Activated CD4-positive, alpha-beta T cell treated with anti-CD3 and anti-CD28 coated beads for 1 hour (primary cell): Measurements from ENCODE around the gene UBE2D2.

Experiments used
- DNase-seq: peaks from one replicate; pipeline ENCODE4 v3.0.0-alpha.2; 2020

UBE2D2 gene

DNA sequence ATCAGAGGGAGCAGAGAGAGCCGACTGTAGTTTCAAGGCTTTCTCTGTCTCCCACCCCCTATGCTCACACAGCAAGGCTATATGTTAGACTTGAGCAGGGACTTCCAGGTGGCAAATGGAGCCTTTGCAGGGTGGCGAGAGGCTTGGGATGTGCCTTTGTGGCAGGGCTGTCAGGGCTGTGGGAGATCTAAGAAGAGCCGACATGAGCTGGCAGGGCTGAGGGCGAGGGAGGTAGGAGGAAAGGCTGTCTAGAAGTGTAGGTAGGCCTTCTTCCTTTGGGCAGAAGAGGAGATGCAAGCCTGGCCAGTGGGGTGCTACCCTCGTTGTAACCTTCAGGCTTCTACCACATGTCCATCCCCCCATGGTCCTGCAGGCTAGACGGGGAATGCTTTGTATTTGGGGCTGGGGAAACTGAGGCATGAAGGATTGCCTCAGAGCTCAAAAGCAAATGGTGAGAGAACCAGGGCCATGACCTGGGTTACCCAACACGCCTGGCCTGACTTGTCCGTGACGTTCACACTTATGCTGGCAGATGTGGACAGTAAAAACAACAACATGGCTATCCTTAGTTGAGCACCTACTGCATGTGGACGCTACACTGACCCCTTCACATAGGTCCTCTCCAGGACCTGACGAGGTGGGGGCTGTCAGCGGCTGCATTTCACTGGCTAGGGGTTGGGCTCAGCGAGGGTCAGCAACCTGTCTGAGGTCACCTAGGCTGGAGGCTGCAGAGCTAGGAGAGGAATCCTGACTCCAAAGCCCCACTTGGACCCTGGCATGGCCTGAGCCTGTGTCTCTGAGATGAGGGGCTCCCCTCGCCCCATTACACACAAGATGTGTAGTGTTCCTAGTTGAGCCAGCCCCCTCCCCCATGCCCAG, 102.3 kb downstream of the UBE2D2 start:
- no peak for DNase-seq

DNA sequence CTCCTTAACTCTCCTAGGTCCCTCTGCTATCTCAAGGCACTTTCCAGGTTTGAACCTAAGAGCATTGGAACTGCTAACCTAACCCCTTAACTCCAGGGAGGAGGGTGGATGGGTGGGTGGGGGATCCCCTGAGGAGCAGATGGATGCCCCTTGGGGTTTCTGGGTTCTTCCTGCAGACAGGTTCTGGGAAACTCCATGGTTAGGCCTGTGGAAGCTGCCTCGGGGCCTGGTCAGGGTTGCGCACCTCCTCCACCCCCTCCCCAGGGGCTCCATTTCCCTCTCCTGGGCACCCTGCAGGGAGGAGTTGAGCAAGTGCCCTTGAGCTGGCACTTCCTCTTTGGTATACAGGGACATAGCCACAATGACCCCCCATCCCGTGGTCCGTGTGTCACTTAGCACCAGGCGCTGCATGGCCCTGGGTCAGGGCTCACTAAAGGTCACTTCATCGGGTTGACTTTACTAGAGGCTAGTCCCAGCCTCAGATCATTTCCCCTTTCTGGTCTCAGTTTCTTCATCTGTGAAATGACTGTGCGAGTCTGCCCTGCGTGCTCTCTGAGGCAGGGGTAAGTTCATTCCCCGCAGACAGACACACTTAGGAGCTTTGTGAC, 103.1 kb downstream of the UBE2D2 start:
- no peak for DNase-seq

DNA sequence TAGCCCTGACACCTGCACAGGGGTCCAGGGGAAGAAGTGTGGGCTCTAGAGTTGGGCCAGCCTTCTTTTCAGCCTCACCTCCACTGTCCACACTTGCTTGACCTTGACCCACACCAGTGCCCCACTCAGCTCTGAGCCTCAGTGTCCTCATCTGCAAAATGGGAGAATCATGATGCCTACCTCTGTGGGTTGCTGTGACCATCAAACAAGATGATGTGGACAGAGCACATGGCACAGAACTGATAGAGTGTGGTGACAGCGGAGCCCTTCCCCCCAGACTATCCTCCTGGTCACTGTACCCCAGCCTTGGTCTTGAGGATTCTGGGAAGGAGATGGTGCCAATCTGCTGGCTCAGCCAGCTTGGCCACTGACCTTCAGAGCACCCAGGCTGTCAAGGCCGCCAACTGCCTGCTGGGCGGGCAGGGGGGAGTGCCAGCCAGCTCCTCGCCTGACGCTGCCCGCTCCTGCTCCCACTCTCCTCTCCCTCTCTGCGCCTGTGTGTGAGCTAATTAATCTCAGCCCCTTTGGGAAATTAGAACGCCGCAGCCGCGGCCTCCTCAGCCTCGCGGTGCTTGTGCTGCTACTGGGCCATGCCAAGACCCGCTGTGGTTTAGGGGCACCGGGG, 103.7 kb downstream of the UBE2D2 start:
- no peak for DNase-seq

GRCh38 chr5:139665626-139666025, 104.5 kb downstream of the UBE2D2 start:
- no peak for DNase-seq

- DNase-seq: no peak
These were observed 105.4 kb downstream of the UBE2D2 start for GRCh38 chr5:139666551-139666950.

DNA sequence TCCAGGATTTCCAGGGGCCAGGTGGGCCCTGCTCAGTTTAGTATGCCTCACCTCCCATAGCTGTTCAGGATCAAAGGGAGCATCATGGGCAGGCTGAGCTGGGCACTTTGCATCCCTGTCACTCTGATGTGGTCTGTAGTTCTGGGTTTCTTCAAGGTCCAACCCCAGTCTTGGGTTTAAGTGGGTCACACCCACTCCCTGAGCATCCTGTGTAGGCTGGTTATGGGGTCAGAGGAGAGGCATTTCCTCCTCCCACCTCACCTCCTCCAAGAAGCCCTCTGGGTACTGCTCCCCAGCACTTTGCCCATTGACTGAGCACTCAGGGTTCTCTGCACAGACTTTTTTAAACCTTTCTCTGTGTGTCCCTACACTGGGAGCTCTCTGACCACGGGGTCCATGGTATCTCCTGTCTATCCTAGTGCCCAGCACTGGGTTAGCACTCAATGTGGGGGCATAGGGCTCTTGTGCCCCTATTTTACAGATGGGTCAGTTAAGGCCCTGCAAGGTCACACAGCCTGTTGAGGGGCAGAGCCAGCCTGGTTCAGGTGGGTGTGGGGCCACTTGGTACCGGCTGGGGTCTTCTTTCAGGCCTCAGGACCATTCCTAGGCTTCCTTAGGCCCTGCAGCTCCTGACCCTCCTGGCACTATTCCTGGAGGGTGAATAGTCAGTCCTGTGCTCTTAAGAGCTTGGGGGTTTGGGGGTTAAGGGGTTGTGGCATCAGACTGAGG, 106.0 kb downstream of the UBE2D2 start:
- DNase-seq: no peak

DNA sequence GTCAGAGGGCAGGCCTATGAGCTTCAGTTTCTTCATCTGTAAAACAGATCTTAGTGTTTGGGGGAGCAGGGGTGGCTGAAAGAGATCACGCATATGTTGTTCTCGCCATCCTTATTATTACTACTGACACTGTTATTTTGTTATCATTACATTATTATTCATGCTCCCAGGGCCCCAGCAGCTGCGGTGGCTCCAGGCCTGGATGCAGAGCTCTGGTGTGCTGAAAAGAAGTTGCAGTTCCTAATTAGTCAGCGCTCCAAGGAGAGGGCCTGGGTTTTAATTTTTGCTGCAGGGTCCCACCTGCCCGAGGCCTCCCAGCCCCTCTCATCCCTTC, 106.6 kb downstream of the UBE2D2 start:
- no peak for DNase-seq

- no peak for DNase-seq
These were observed 107.1 kb downstream of the UBE2D2 start for GRCh38 chr5:139668064-139668880.

DNA sequence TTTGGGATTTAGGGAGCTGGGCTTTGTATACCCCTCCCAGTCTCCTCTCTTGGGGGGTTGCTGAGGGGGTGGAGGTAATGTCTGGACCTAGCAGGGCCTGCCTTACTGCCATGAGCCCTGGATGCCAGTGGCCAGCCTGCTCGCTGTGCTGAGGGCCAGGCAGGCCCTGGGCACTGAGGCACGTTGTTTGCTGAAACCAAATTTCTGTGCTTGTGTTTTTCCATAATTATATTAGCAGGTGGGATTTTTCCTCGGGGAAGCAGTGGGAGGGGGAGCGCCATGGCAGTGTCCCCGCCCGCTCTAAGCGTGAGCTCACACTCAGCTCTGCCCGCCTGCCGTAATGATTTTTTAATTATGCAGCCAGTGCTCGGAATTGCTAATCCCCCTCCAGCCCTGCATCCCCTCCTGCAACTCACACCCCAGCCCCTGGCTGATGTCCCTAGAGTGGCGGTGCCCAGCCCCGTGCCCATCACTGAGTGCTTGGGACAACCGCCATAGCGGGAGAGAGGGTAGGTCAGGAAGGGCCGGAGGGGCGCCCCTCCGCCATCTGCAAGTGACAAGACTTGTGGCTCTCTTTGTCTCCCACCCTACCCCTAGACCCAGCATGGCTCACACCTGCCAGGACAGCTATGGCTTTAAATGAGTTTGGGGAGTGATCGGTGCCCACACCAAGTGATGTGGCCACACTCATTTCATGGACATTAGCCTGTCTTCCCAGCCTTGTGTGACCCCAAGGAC, 108.0 kb downstream of the UBE2D2 start:
- DNase-seq: no peak

DNA sequence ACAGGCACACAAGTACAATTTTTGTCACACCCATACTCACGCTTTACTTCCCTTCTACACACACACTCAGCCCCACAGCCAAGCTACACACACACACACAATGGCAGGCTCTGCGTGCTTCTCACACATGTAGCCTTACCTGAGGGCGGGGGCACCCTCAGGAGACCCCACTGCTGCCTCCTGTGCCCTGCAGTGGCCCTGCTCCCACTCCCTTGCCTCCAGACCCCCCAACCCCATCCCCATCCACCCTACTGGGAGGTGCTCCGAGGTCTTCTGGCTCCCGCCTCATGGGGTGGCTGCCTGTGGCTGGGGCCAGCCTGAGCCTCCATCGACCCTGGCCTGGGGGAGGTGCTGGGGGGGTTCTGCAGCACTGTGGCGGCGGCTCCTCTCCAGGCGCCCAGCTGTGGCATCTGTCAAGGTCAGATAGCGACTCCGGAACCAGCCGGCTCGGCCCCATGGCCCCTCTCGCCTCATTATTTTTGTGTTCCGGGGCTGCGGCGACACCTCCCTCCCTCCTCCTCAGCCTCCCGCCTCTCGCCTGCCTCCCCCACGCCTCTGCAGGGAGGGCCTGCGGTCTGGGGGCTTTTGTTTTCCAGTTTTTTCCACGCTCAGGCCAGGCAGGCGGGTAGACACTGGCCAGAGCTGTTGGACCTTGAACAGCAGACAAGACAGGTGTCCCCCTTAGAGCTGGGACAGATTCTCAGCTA, 108.7 kb downstream of the UBE2D2 start:
- no peak for DNase-seq

- DNase-seq: no peak
These were observed 109.4 kb downstream of the UBE2D2 start for GRCh38 chr5:139670369-139671095.

DNA sequence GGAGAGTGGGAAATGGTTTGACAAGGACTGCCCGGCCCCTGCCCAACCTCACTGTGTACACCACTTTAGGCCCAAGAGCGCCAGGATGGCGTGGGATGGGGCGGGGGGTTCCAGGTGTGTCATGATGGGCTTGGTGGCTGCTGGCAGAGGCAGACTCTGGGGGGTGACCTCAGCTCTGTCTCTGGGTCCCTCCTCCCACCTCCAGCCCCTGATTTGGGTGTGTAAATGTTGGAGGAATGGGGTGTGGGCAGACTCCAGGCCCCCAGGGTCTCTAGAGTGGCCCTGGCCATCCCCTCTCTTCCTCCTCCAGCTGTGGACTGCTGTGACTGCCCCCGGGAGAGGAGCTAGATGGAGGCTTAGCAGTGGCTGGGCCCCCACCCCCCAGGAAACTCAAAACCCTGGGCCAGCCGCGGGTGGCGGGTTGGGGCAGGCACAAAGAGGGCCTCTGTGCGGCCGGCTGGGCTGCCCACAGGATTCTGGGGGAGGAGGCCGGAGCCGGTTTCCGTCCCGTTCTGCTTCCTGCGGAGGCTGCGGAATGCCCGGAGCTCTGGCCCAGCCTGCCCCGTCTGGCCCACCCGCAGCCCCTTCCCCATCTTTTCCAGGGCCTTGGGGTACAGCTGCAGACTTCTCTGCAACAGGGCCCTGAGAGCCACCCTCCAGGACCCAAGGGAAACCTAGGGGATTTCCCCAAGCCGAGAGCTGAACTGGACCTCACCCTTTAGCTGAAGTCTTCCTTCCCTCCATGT, 110.1 kb downstream of the UBE2D2 start:
- no peak for DNase-seq

GRCh38 chr5:139675213-139675612, 114.1 kb downstream of the UBE2D2 start:
- DNase-seq: no peak

- DNase-seq: no peak
These were observed 114.7 kb downstream of the UBE2D2 start for GRCh38 chr5:139675825-139676224.

- DNase-seq: no peak
These were observed 115.3 kb downstream of the UBE2D2 start for GRCh38 chr5:139676406-139676805.

- DNase-seq: no peak
These were observed 116.0 kb downstream of the UBE2D2 start for GRCh38 chr5:139676951-139677735.
